Gastroesophageal sphincter (tissue), 4 donors: ENCODE results near the gene OR2T34. TPM values are rescaled to one million over a fixed set of nuclear protein-coding genes. Genes with fewer than 3 reads are reported as not detected.

ENCODE experiments used
- ATAC-seq: fragments of 150-250 bp; one replicate; pipeline ENCODE4 v1.9.1; 2016; ENCODE audit warnings: mild to moderate bottlenecking, moderate library complexity
- H3K27ac ChIP-seq, 4 donors: fragments of 200-600 bp; sonication (generic) in 3 of 4; 1 replicate in 3 of 4; 2 replicates in 1 of 4; pipeline ENCODE4 v1.5.1; 2016 to 2019
- H3K27me3 ChIP-seq: fragments of 200-600 bp; sonication (generic); one replicate; pipeline ENCODE4 v1.5.1; 2019
- H3K36me3 ChIP-seq, 2 donors: fragments of 200-600 bp; sonication (generic); one replicate each; pipeline ENCODE4 v1.5.1; 2019; ENCODE audit warnings: control low read depth in 1 of 2
- H3K4me1 ChIP-seq, 3 donors: fragments of 200-600 bp; sonication (generic); 1 replicate in 2 of 3; 2 replicates in 1 of 3; pipeline ENCODE4 v1.5.1; 2016 to 2019; ENCODE audit warnings: control low read depth in 2 of 3
- H3K4me3 ChIP-seq, 2 donors: fragments of 200-600 bp; sonication (generic); one replicate each; pipeline ENCODE4 v1.5.1; 2019; ENCODE audit warnings: mild to moderate bottlenecking in 1 of 2, moderate library complexity in 1 of 2
- H3K9me3 ChIP-seq, 3 donors: fragments of 200-600 bp; sonication (generic); one replicate each; pipeline ENCODE4 v1.5.1; 2017 to 2019; ENCODE audit warnings: control low read depth in 2 of 3
- CTCF ChIP-seq, 4 experiments: fragments of 200-600 bp in 2 of 4; fragments of 450-650 bp in 2 of 4; sonication (generic) in 1 of 4; IDR thresholded peaks; one replicate each; pipeline ENCODE4 v1.5.1; 2017 to 2019; ENCODE audit warnings: antibody characterized with exemption in 4 of 4, mild to moderate bottlenecking in 2 of 4, moderate library complexity in 2 of 4
- EP300 ChIP-seq: sonication (generic); formaldehyde crosslinking; IDR thresholded peaks from one replicate; pipeline ENCODE4 v1.6.1; 2017; ENCODE audit warnings: antibody characterized with exemption, mild to moderate bottlenecking
- POLR2A ChIP-seq, 2 donors: fragments of 450-650 bp; IDR thresholded peaks; one replicate each; pipeline ENCODE4 v1.6.1; 2017; ENCODE audit warnings: antibody characterized with exemption in 2 of 2, mild to moderate bottlenecking in 2 of 2, moderate library complexity in 1 of 2
- POLR2AphosphoS5 ChIP-seq: sonication (generic); formaldehyde crosslinking; IDR thresholded peaks from one replicate; pipeline ENCODE4 v1.6.1; 2017; ENCODE audit warnings: antibody characterized with exemption
- WGBS, 2 donors: methylation state at CpG; one replicate each; pipeline ENCODE4 v1.1.5; 2018; ENCODE audit warnings: low coverage in 1 of 2; 5-methylcytosine and 5-hydroxymethylcytosine counted together
- total RNA-seq, 4 donors: library from RNA; depleted of rRNA; stranded (reverse); fragments of >200 nt; gene quantifications; one replicate each; pipeline ENCODE4 v1.1.0, GENCODE V29; 2016

OR2T34 gene
- total RNA-seq, 4 donors from 2014 or later = not detected

- TF ChIP-seq POLR2A (IDR thresholded peaks at IDR 0.05) (no peak), CTCF (IDR thresholded peaks at IDR 0.05) (no peak), POLR2AphosphoS5 (no peak), EP300 (no peak)
- Histone ChIP-seq H3K36me3 (no peaks in the 10 kb centered on the region), H3K27ac (no peak overlapping the region), H3K27me3 (no peaks in the 10 kb centered on the region), H3K4me3 (no peak overlapping the region), H3K9me3 (no peaks in the 10 kb centered on the region), H3K4me1 (no peaks in the 10 kb centered on the region)
- no peak for ATAC-seq
- WGBS, 2 donors = 73% methylated on average over 2 of the region's 2 CpGs; no CpG with 5 or more reads in 1 of the 2 donors
Measured at GRCh38 chr1:248596615-248597014, 22.1 kb upstream of the OR2T34 start.

DNA sequence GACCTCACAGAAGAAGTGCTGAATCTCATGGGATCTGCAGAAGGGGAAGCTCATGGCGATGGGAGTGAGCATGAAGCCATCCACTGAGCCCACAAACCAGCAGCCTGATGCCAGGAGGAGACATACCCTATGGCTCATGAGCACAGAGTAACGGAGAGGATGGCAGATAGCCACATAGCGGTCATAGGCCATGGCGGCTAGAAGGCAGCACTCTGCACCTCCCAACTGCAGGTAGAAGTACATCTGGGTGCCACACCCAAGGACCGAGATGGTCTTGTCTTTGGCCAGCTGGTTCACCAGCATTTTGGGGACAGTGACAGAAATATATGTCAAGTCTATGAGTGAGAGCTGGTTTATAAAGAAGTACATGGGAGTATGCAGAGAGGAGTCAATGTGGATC is 18.7 kb upstream of the OR2T34 start:
- no peaks in the 10 kb centered on the region for H3K27me3 ChIP-seq
- no peak overlapping the region for H3K4me3 ChIP-seq
- no peaks in the 10 kb centered on the region for H3K9me3 ChIP-seq
- no peak overlapping the region for H3K27ac ChIP-seq
- TF ChIP-seq CTCF (IDR thresholded peaks at IDR 0.05) (no peak), EP300 (no peak), POLR2AphosphoS5 (no peak), POLR2A (IDR thresholded peaks at IDR 0.05) (no peak)
- no peak for ATAC-seq
- no peaks in the 10 kb centered on the region for H3K4me1 ChIP-seq
- H3K36me3 ChIP-seq = no peaks in the 10 kb centered on the region
- 70 to 75% methylated on average over 2 to 4 of the region's 5 CpGs for WGBS, 2 donors

GRCh38 chr1:248592655-248593054 is 18.1 kb upstream of the OR2T34 start:
- TF ChIP-seq POLR2AphosphoS5 (no peak), POLR2A (IDR thresholded peaks at IDR 0.05) (no peak), EP300 (no peak), CTCF (IDR thresholded peaks at IDR 0.05) (no peak)
- ATAC-seq = no peak
- Histone ChIP-seq H3K4me1 (no peaks in the 10 kb centered on the region), H3K27ac (no peak overlapping the region), H3K27me3 (no peaks in the 10 kb centered on the region), H3K4me3 (no peak overlapping the region), H3K9me3 (no peaks in the 10 kb centered on the region), H3K36me3 (no peaks in the 10 kb centered on the region)
- WGBS, 2 donors = 60% methylated on average over 1 of the region's 1 CpG; no CpG with 5 or more reads in 1 of the 2 donors

- WGBS, 2 donors = 71 to 88% methylated on average over 3 to 17 of the region's 17 CpGs
- ATAC-seq = no peak
- H3K9me3 ChIP-seq = no peaks in the 10 kb centered on the region
- no peak overlapping the region for H3K27ac ChIP-seq
- no peaks in the 10 kb centered on the region for H3K4me1 ChIP-seq
- no peak overlapping the region for H3K4me3 ChIP-seq
- no peaks in the 10 kb centered on the region for H3K36me3 ChIP-seq
- H3K27me3 ChIP-seq = no peaks in the 10 kb centered on the region
- TF ChIP-seq POLR2A (IDR thresholded peaks at IDR 0.05) (no peak), EP300 (no peak), POLR2AphosphoS5 (no peak), CTCF (IDR thresholded peaks at IDR 0.05) (no peak)
Measured at GRCh38 chr1:248590055-248590454, 15.5 kb upstream of the OR2T34 start.

- Histone ChIP-seq H3K36me3 (no peaks in the 10 kb centered on the region), H3K4me1 (no peaks in the 10 kb centered on the region), H3K27ac (no peak overlapping the region), H3K9me3 (no peaks in the 10 kb centered on the region), H3K4me3 (no peak overlapping the region), H3K27me3 (no peaks in the 10 kb centered on the region)
- 68 to 74% methylated on average over 3 of the region's 3 CpGs for WGBS, 2 donors
- no peak for ATAC-seq
- no peak for TF ChIP-seq EP300
- TF ChIP-seq POLR2A (IDR thresholded peaks at IDR 0.05) = no peak
- TF ChIP-seq CTCF (IDR thresholded peaks at IDR 0.05) = no peak
- TF ChIP-seq POLR2AphosphoS5 = no peak
Measured at GRCh38 chr1:248589334-248589733, 14.8 kb upstream of the OR2T34 start.
